Measurements from ENCODE around the gene RBM8A.

DNA sequence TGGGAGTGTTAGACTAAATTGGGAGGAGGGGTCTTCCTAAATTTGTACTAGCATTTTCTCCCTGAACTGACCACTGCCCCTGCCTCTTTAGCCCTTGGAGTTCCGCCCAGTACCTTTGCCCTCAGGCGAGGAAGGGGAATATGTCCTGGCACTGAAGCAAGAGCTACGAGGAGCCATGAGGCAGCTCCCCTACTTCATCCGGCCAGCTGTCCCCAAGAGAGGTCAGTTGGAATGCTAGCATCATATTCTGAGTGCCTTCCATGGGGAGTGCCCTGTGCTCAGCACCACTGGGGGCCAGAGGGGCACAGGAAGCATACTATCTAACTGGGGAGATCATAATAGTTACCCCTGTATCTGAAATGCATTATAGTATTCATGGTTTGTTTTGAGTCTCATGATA, 47.9 kb upstream of the RBM8A start:
- TF ChIP-seq, protein P1, sequence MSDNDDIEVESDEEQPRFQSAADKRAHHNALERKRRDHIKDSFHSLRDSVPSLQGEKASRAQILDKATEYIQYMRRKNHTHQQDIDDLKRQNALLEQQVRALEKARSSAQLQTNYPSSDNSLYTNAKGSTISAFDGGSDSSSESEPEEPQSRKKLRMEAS (IDR thresholded peaks at IDR 0.05), result no peak
- TF ChIP-seq JUND (IDR thresholded peaks at IDR 0.05) (no peak), RAD21 (IDR thresholded peaks at IDR 0.05) (peak in 1 of 2 donors; percentile 8), SP1 (IDR thresholded peaks at IDR 0.05) (no peak), RXRA (IDR thresholded peaks at IDR 0.05) (peak in 1 of 2 donors; percentile 32), EGR1 (IDR thresholded peaks at IDR 0.05; ENCODE audit: low read depth in 2 of 2) (no peak), YY1 (IDR thresholded peaks at IDR 0.05) (no peak)
- TF ChIP-seq, protein P2, sequence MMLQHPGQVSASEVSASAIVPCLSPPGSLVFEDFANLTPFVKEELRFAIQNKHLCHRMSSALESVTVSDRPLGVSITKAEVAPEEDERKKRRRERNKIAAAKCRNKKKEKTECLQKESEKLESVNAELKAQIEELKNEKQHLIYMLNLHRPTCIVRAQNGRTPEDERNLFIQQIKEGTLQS (IDR thresholded peaks at IDR 0.05), result no peak
- TF ChIP-seq, protein P3, sequence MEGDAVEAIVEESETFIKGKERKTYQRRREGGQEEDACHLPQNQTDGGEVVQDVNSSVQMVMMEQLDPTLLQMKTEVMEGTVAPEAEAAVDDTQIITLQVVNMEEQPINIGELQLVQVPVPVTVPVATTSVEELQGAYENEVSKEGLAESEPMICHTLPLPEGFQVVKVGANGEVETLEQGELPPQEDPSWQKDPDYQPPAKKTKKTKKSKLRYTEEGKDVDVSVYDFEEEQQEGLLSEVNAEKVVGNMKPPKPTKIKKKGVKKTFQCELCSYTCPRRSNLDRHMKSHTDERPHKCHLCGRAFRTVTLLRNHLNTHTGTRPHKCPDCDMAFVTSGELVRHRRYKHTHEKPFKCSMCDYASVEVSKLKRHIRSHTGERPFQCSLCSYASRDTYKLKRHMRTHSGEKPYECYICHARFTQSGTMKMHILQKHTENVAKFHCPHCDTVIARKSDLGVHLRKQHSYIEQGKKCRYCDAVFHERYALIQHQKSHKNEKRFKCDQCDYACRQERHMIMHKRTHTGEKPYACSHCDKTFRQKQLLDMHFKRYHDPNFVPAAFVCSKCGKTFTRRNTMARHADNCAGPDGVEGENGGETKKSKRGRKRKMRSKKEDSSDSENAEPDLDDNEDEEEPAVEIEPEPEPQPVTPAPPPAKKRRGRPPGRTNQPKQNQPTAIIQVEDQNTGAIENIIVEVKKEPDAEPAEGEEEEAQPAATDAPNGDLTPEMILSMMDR (IDR thresholded peaks at IDR 0.05; ENCODE audit: low read depth, low read length, missing input control), result no peak
- TF ChIP-seq, protein P4, sequence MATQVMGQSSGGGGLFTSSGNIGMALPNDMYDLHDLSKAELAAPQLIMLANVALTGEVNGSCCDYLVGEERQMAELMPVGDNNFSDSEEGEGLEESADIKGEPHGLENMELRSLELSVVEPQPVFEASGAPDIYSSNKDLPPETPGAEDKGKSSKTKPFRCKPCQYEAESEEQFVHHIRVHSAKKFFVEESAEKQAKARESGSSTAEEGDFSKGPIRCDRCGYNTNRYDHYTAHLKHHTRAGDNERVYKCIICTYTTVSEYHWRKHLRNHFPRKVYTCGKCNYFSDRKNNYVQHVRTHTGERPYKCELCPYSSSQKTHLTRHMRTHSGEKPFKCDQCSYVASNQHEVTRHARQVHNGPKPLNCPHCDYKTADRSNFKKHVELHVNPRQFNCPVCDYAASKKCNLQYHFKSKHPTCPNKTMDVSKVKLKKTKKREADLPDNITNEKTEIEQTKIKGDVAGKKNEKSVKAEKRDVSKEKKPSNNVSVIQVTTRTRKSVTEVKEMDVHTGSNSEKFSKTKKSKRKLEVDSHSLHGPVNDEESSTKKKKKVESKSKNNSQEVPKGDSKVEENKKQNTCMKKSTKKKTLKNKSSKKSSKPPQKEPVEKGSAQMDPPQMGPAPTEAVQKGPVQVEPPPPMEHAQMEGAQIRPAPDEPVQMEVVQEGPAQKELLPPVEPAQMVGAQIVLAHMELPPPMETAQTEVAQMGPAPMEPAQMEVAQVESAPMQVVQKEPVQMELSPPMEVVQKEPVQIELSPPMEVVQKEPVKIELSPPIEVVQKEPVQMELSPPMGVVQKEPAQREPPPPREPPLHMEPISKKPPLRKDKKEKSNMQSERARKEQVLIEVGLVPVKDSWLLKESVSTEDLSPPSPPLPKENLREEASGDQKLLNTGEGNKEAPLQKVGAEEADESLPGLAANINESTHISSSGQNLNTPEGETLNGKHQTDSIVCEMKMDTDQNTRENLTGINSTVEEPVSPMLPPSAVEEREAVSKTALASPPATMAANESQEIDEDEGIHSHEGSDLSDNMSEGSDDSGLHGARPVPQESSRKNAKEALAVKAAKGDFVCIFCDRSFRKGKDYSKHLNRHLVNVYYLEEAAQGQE (IDR thresholded peaks at IDR 0.05), result no peak
